Measurements from ENCODE around the gene TMEM253.

DNA sequence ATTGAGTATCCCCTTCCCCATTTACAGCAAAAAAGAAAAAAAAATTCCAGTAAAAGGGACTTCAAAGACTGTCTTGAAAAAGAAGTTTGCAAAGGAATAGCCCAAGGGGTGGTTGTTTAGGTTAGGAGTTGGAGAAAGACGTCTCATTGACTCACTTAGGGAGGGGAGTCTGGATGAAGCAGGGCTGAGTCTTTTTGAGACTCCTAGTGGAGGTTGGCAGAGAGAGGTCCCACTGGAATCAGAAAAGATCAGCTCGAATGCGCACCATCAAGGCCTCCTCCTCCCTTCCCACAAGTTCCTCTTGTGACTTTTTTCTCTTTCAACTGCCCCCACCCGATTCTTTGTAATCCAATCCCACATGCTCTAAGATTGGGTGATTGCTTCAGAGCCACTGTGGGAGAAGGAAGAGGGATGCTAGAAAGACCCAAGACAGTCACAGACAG is 28.8 kb upstream of the TMEM253 start:
- no peak for TF ChIP-seq EZH2phosphoT487 (IDR thresholded peaks at IDR 0.05; ENCODE audit: borderline replicate concordance, low read length)
- TF ChIP-seq, protein P1, sequence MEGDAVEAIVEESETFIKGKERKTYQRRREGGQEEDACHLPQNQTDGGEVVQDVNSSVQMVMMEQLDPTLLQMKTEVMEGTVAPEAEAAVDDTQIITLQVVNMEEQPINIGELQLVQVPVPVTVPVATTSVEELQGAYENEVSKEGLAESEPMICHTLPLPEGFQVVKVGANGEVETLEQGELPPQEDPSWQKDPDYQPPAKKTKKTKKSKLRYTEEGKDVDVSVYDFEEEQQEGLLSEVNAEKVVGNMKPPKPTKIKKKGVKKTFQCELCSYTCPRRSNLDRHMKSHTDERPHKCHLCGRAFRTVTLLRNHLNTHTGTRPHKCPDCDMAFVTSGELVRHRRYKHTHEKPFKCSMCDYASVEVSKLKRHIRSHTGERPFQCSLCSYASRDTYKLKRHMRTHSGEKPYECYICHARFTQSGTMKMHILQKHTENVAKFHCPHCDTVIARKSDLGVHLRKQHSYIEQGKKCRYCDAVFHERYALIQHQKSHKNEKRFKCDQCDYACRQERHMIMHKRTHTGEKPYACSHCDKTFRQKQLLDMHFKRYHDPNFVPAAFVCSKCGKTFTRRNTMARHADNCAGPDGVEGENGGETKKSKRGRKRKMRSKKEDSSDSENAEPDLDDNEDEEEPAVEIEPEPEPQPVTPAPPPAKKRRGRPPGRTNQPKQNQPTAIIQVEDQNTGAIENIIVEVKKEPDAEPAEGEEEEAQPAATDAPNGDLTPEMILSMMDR (conservative IDR thresholded peaks at IDR 0.05; ENCODE audit: low read depth, low read length): no peak

All from PC-3 (cell line).